ENCODE measurements around the gene MIF4GD. TPM values are rescaled to one million over a fixed set of nuclear protein-coding genes. Genes with fewer than 3 reads are reported as not detected.

MIF4GD gene
- total RNA-seq, 1 experiment from 2014 or later: 21.6 TPM

DNA sequence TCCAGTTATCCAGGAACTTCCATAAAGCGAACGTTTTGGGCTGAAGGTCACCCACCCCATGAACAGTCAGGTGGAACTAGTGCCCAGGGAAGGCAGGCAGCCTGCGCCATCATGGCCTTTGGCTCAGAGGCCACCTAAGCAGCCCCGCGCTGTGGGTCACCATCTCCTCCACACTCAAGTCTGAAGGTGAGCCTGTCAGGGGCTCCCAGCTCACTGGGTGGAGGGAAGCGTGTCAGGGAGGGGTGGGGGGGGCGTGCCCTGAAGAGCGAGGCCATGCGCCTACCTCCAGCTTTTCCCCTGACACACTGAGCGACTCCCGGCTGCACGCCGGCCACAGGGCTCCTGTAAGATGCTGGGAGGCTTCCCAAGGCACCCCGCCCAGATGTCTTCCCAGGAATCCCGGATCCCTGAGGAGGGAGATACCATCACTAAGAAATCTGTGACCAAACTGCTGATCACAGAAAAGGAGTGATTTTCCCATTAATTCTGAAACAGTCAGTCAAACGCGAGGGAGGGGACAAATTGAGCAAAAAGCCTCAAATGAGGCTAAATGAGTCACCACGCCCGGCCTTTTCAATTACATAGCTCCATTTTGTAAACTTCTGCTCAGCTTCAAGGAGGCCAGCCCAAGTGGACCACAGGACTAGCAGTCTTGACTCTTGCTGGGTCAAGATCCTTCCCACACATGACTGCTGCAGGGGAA lies 44.7 kb upstream of the MIF4GD start:
- DNase-seq (ENCODE audit: low spot score) (no peak), ATAC-seq (no peak)
- ChIA-PET CTCF (interaction anchor here (0.7 to 1.5 kb wide), 6 partner anchors 17 to 438 kb away, joined by 3 to 7 read pairs (median 3); partner anchors contain the start of gene SLC25A19), POLR2A (no interaction called here)
- Mint-ChIP-seq H3K36me3 (peaks cover 10% of the 10 kb centered on the region), H3K4me3 (no peak overlapping the region), H3K4me1 (peaks cover 12% of the 10 kb centered on the region), H3K27me3 (ENCODE audit: low read depth) (no peaks in the 10 kb centered on the region), H3K9me3 (no peaks in the 10 kb centered on the region), H3K27ac (no peak overlapping the region; the same call in 1 of the 2 replicates)
- TF ChIP-seq ETV6 (CRISPR knock-in tag; IDR thresholded peaks at IDR 0.05): no peak
- no peak for TF ChIP-seq ZNF263 (CRISPR knock-in tag; IDR thresholded peaks at IDR 0.05; ENCODE audit: low read depth)
- TF ChIP-seq, protein P1, sequence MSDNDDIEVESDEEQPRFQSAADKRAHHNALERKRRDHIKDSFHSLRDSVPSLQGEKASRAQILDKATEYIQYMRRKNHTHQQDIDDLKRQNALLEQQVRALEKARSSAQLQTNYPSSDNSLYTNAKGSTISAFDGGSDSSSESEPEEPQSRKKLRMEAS (CRISPR knock-in tag; IDR thresholded peaks at IDR 0.05): no peak

DNA sequence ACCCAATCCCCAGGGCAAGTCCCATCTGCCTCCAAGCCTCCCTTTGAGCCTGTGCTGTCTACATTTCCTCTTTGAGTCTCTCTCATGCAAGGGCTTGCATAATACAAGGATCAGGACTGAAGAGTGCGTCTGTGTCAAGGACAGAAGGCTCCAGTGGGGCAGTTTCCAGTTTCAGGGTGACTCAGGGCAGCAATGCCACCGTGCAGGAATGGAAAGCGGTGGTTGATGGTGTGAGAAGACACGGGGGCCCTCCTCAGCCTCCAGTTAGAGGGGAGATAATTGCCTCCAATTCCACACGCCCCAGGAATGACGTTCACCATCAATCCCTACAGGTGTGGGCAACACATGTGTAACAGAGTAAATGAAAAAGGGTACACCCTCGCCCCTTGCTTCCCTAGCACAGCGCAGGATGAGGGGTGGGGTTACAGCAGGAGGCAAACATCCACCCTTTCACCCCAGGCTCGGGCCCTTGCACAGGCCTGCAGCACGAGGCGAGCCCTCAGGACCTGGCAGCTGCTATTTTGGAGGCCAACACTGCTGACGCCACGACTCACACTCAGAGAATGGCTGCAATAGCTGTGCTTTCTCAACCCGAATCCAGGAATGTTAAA lies 43.0 kb upstream of the MIF4GD start:
- TF ChIP-seq GABPB1 (CRISPR knock-in tag; IDR thresholded peaks at IDR 0.05) (peak; percentile 63), KAT7 (CRISPR knock-in tag; IDR thresholded peaks at IDR 0.05; ENCODE audit: borderline replicate concordance) (no peak)
- H3K4me1 Mint-ChIP-seq: peaks cover 16% of the 10 kb centered on the region
- no peaks in the 10 kb centered on the region for H3K27me3 Mint-ChIP-seq (ENCODE audit: low read depth)
- no peaks in the 10 kb centered on the region for H3K9me3 Mint-ChIP-seq
- H3K27ac Mint-ChIP-seq: peak overlapping the region; percentile 36; the same call in 1 of the 2 replicates
- ChIA-PET POLR2A (no interaction called here), CTCF (interaction anchor here (0.6 to 1.1 kb wide), 5 partner anchors 9 to 210 kb away, joined by 3 to 5 read pairs (median 3); partner anchors contain the start of genes MIF4GD and SLC25A19)
- no peak for ATAC-seq
- no peak for DNase-seq (ENCODE audit: low spot score)
- no peak overlapping the region for H3K4me3 Mint-ChIP-seq
- H3K36me3 Mint-ChIP-seq: no peaks in the 10 kb centered on the region

DNA sequence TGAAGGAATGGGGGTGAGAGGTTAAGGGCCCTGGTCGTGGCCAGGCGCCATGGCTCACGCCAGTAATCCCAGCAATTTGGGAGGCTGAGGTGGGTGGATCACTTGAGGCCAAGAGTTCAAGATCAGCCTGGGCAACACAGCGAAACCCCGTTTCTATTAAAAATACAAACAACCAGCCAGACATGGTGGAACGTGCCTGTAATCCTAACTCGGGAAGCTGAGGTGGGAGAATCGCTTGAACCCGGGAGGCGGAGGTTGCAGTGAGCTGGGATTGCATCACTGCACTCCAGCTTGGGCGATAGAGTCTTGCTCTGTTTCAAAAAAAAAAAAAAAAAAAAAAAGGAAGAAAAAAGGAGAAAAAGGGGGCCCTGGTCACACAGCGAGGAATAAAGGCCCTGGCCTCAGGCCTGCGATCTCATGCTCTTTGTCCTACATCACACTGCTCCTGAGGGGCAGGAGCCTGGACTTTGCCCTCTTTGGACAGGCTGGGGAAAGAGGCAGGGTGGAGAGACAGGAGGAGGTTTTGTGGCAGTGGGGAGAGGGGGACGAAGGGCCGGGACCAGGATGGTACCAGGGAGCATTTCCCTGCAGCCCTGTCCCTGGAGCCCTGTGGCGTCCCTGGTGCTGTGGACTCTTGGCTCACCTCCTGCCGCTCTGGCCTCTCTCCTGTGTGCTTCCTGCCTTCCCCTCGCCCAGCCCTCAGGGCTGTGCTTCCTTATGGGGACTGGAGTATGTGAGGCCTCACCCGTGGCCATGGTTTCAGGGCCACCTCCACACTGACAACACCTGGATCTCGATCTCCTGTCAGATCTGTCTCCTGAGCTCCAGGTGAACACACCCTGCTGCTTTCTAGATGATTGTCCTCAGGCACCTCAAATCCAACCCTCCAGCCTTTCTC lies 38.0 kb upstream of the MIF4GD start:
- Mint-ChIP-seq H3K4me1 (0 out of 2 replicates have a peak, but pooled peaks cover 5% of the 10 kb centered on the region), H3K9me3 (no peaks in the 10 kb centered on the region), H3K4me3 (no peak overlapping the region), H3K27me3 (ENCODE audit: low read depth) (no peaks in the 10 kb centered on the region), H3K27ac (peak overlapping the region; percentile 70; the same call in 1 of the 2 replicates), H3K36me3 (no peaks in the 10 kb centered on the region)
- ChIA-PET CTCF (interaction anchor here (0.8 to 1.2 kb wide), 3 partner anchors 14 to 38 kb away, joined by 3 to 4 read pairs (median 4); partner anchors contain the start of genes MIF4GD and SLC25A19), POLR2A (interaction anchor here (0.6 to 1.2 kb wide), 4 partner anchors 11 to 97 kb away, joined by 3 to 8 read pairs (median 4); partner anchors contain the start of genes GRB2 and SLC25A19)
- DNase-seq (ENCODE audit: low spot score) (no peak), ATAC-seq (peak; percentile 60)
- TF ChIP-seq ZNF219 (CRISPR knock-in tag; IDR thresholded peaks at IDR 0.05; ENCODE audit: borderline replicate concordance): no peak
- TF ChIP-seq GABPB1 (CRISPR knock-in tag; IDR thresholded peaks at IDR 0.05): peak; percentile 60; the same call in 1 of the 2 replicates

DNA sequence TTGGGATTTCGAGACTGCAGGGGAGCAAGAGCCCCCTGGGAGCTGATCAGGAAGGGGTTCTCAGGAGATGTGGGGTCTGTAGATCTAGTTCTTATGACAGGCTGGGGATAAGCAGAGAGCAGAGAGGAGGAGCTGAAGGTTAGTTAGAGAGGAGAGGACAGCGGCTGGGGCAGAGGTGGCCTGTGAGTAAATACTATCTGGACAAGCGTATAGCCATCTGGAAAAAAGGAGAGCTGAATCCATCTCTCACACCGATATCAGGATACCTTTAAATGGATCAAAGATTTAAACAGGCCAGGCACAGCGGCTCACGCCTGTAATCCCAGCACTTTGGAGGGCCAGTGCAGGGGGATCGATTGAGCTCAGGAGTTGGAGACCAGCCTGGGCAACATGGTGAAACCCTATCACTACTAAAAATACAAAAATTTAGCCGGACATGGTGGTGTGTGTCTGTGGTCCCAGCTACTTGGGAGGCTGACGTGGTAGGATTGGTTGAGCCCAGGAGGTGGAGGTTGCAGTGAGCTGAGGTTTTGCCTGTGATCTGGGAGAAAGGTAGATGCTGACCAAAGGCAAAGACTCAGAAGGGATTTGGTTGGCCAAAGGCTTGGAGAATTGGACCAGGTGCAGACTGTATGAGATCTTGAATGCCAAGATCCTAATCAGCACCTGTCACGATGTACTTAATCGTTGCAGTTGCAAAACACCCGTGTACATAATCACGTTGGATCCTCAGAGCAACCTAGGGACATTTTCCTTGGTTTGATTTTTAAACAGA lies 37.1 kb upstream of the MIF4GD start:
- POLR2A ChIA-PET: interaction anchor here (0.6 to 1.2 kb wide), 4 partner anchors 12 to 97 kb away, joined by 3 to 8 read pairs (median 4); partner anchors contain the start of genes GRB2 and SLC25A19
- DNase-seq (ENCODE audit: low spot score) (no peak), ATAC-seq (no peak)
- Mint-ChIP-seq H3K4me3 (no peak overlapping the region), H3K27ac (peak overlapping the region; percentile 25), H3K36me3 (no peaks in the 10 kb centered on the region), H3K27me3 (ENCODE audit: low read depth) (no peaks in the 10 kb centered on the region), H3K4me1 (0 out of 2 replicates have a peak, but pooled peaks cover 5% of the 10 kb centered on the region), H3K9me3 (no peaks in the 10 kb centered on the region)
- TF ChIP-seq GABPB1 (CRISPR knock-in tag; IDR thresholded peaks at IDR 0.05) (no peak), FOXP1 (CRISPR knock-in tag; IDR thresholded peaks at IDR 0.05; ENCODE audit: borderline replicate concordance) (no peak), TEAD1 (CRISPR knock-in tag; IDR thresholded peaks at IDR 0.05) (no peak)
- TF ChIP-seq, protein P2, sequence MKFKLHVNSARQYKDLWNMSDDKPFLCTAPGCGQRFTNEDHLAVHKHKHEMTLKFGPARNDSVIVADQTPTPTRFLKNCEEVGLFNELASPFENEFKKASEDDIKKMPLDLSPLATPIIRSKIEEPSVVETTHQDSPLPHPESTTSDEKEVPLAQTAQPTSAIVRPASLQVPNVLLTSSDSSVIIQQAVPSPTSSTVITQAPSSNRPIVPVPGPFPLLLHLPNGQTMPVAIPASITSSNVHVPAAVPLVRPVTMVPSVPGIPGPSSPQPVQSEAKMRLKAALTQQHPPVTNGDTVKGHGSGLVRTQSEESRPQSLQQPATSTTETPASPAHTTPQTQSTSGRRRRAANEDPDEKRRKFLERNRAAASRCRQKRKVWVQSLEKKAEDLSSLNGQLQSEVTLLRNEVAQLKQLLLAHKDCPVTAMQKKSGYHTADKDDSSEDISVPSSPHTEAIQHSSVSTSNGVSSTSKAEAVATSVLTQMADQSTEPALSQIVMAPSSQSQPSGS (CRISPR knock-in tag; IDR thresholded peaks at IDR 0.05; ENCODE audit: borderline replicate concordance, low read depth): no peak
- CTCF ChIA-PET: interaction anchor here (0.8 to 1.2 kb wide), 3 partner anchors 15 to 37 kb away, joined by 3 to 4 read pairs (median 4); partner anchors contain the start of genes MIF4GD and SLC25A19
